Measurements from ENCODE around the gene UFL1.

The UFL1 gene

DNA sequence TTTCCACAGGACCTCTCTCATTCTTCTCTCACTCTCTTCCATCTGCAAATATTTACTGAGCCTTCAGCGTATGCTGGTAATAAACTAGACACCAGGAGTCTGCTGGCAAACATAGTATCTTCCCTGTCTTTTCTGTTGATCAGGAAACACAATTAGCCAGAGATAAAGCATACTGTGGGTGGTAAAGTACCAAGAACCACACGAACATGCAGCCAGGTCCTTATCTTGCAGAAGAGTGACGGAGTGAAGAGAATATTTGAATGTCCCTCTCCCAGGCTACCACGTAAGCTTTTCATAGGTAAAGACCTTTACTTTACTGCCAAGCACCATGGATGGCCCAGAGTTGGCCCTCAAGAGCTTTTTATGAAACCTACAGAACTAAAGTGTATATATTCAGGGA lies 54.6 kb downstream of the UFL1 start:
- DNase-seq, result no peak

DNA sequence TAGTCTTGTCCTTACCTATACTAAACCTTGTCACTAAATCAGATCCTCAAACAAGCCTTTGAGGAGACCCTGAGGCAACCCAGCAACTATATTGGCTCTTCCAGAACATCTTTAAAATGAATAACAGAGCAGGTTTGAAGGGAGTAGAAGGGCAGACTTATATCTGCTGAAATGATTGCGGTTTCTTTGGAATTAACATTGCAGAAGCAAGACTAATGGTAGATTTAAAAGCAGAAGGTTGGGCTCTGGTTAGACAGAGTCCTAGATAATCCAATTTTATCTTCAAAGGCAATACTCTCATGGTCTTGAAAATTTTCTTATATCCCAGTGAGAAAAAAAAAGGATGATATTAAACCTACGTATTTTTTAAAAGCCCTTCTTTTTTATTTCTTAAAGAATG lies 60.4 kb downstream of the UFL1 start:
- no peak for DNase-seq

DNA sequence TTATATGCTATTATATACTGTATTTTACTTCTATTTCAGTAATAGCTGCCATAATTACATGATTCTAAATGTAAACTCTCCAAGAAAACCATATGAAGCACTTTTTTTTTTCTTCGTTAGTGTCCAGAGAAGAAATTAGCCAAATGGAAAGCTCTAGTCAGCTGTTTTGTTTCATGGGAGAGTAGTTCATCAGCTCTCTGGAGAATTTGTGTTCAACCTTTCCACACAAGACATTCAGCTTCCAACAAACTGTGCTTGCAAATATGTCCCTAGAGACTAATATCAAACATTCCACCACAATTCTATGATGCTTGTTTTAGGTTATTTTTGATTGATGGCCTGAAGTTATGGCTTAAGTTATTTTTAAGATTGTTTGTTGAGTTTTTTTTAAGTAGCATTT lies 60.8 kb downstream of the UFL1 start:
- no peak for DNase-seq

DNA sequence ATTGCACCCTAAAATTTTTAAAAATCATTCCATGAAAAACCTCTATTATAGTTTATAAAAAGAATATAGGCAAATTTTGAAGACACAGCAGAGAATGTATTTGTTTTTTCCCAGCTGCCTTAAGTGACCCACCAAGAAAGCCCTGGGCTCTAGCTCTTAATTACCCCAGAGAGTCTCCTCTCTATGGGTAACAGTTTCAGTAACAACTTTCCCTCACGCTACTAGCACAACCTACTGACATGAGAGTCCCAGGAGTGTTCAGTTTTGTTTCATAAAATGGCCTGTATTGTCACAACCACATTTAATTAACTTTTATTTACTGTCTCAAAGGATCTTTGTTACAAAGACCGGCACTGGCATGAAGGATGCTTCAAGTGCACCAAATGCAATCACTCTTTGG lies 82.8 kb downstream of the UFL1 start:
- DNase-seq, result no peak

Measured in femur (tissue), 1 donor.